Neural crest cell (in vitro differentiated cells): ENCODE data around the gene DBX1. TPM values are rescaled to one million over a fixed set of nuclear protein-coding genes. Genes with fewer than 3 reads are reported as not detected.
"Not testable (repeated sequence)": the region's sequence is repeated elsewhere in the genome, so short reads cannot be mapped to it uniquely, and the experiment has no call there.

Source experiments
- DNase-seq: peaks from one replicate; pipeline ENCODE4 v3.0.0; 2021; ENCODE audit warnings: low read depth, mixed read lengths, low spot score
- H3K27ac Mint-ChIP-seq: one replicate; pipeline ENCODE4 v1.8.0; 2021; ENCODE audit warnings: mild to moderate bottlenecking, mixed read lengths; ENCODE audit not compliant: unreplicated experiment
- H3K27me3 Mint-ChIP-seq: 2 replicates; pipeline ENCODE4 v1.8.0; 2021; ENCODE audit warnings: low read depth, mild to moderate bottlenecking, mixed read lengths
- H3K36me3 Mint-ChIP-seq: 2 replicates; pipeline ENCODE4 v1.8.0; 2021; ENCODE audit warnings: low read depth, mild to moderate bottlenecking, mixed read lengths
- H3K4me1 Mint-ChIP-seq: 2 replicates; pipeline ENCODE4 v1.8.0; 2021; ENCODE audit warnings: mixed read lengths
- H3K4me3 Mint-ChIP-seq: one replicate; pipeline ENCODE4 v1.8.0; 2021; ENCODE audit warnings: mild to moderate bottlenecking, mixed read lengths
- H3K9me3 Mint-ChIP-seq: 2 replicates; pipeline ENCODE4 v1.8.0; 2021; ENCODE audit warnings: mixed read lengths
- CTCF ChIP-seq: fragments of 200-600 bp; sonication (generic); conservative IDR thresholded peaks from 2 replicates; pipeline ENCODE4 v1.5.0; 2021; ENCODE audit warnings: antibody characterized with exemption, mild to moderate bottlenecking
- total RNA-seq: library from RNA; stranded (reverse); gene quantifications from 2 replicates; pipeline ENCODE4 v1.2.1, GENCODE V29; 2021

Gene DBX1
- total RNA-seq, 1 donor from 2014 or later, result 29.6 TPM

GRCh38 chr11:20203831-20204230 lies 43.6 kb upstream of the DBX1 start:
- Mint-ChIP-seq H3K4me1 (peaks cover 18% of the 10 kb centered on the region), H3K9me3 (no peaks in the 10 kb centered on the region), H3K27ac (no peak overlapping the region), H3K36me3 (no peaks in the 10 kb centered on the region), H3K4me3 (no peak overlapping the region), H3K27me3 (peaks cover 62% of the 10 kb centered on the region)
- TF ChIP-seq CTCF, result no peak
- no peak for DNase-seq

- Mint-ChIP-seq H3K4me3 (no peak overlapping the region), H3K27ac (no peak overlapping the region), H3K9me3 (no peaks in the 10 kb centered on the region), H3K4me1 (peaks cover 4% of the 10 kb centered on the region), H3K36me3 (no peaks in the 10 kb centered on the region), H3K27me3 (peaks cover 45% of the 10 kb centered on the region)
- TF ChIP-seq CTCF, result no peak
- no peak for DNase-seq
Measured at GRCh38 chr11:20201231-20201630, 41.0 kb upstream of the DBX1 start.

- not testable (repeated sequence) for H3K36me3 Mint-ChIP-seq, H3K4me3 Mint-ChIP-seq, DNase-seq, H3K27ac Mint-ChIP-seq, H3K4me1 Mint-ChIP-seq, H3K9me3 Mint-ChIP-seq
- H3K27me3 Mint-ChIP-seq, result peaks cover 38% of the 10 kb centered on the region
Measured at GRCh38 chr11:20200331-20200955, 40.2 kb upstream of the DBX1 start.

GRCh38 chr11:20197881-20198280 lies 37.6 kb upstream of the DBX1 start:
- no peak overlapping the region for H3K4me3 Mint-ChIP-seq
- H3K4me1 Mint-ChIP-seq, result peaks cover 4% of the 10 kb centered on the region
- no peak overlapping the region for H3K27ac Mint-ChIP-seq
- H3K9me3 Mint-ChIP-seq, result no peaks in the 10 kb centered on the region
- H3K36me3 Mint-ChIP-seq, result no peaks in the 10 kb centered on the region
- TF ChIP-seq CTCF, result no peak
- peaks cover 29% of the 10 kb centered on the region for H3K27me3 Mint-ChIP-seq
- no peak for DNase-seq

- Mint-ChIP-seq H3K27me3 (peaks cover 23% of the 10 kb centered on the region), H3K4me1 (peaks cover 13% of the 10 kb centered on the region), H3K27ac (no peak overlapping the region), H3K36me3 (no peaks in the 10 kb centered on the region), H3K9me3 (no peaks in the 10 kb centered on the region), H3K4me3 (no peak overlapping the region)
- DNase-seq, result no peak
- no peak for TF ChIP-seq CTCF
Measured at GRCh38 chr11:20194470-20194869, 34.2 kb upstream of the DBX1 start.

- H3K36me3 Mint-ChIP-seq, result no peaks in the 10 kb centered on the region
- TF ChIP-seq CTCF, result no peak
Measured at GRCh38 chr11:20193307-20193706, 33.0 kb upstream of the DBX1 start.

More at GRCh38 chr11:20193307-20193706, 33.0 kb upstream of the DBX1 start:
- H3K4me3 Mint-ChIP-seq, result no peak overlapping the region
- no peak for DNase-seq
- H3K4me1 Mint-ChIP-seq, result peaks cover 9% of the 10 kb centered on the region
- no peaks in the 10 kb centered on the region for H3K9me3 Mint-ChIP-seq
- no peak overlapping the region for H3K27ac Mint-ChIP-seq
- H3K27me3 Mint-ChIP-seq, result peaks cover 21% of the 10 kb centered on the region
